Activated CD8-positive, alpha-beta memory T cell treated with anti-CD3 and anti-CD28 coated beads for 24 hours (primary cell): Measurements from ENCODE around the gene ANKMY2.

Experiments
- DNase-seq: peaks from one replicate; pipeline ENCODE4 v3.0.0-alpha.2; 2020

Gene ANKMY2

GRCh38 chr7:16564023-16564380 is 81.6 kb downstream of the ANKMY2 start:
- no peak for DNase-seq

- DNase-seq: no peak
These were observed 82.1 kb downstream of the ANKMY2 start for GRCh38 chr7:16563281-16564022.

- no peak for DNase-seq
These were observed 82.9 kb downstream of the ANKMY2 start for GRCh38 chr7:16562456-16563220.

GRCh38 chr7:16561943-16562342 is 83.6 kb downstream of the ANKMY2 start:
- DNase-seq: no peak

- no peak for DNase-seq
These were observed 85.9 kb downstream of the ANKMY2 start for GRCh38 chr7:16559497-16560179.

GRCh38 chr7:16558761-16559302 is 86.7 kb downstream of the ANKMY2 start:
- DNase-seq: no peak

- no peak for DNase-seq
These were observed 89.2 kb downstream of the ANKMY2 start for GRCh38 chr7:16556359-16556758.

- no peak for DNase-seq
These were observed 90.9 kb downstream of the ANKMY2 start for GRCh38 chr7:16554518-16555236.

GRCh38 chr7:16550671-16551070 is 94.9 kb downstream of the ANKMY2 start:
- DNase-seq: no peak
